PC-9 (cell line): ENCODE measurements around the gene CDC42. TPM values are rescaled to one million over a fixed set of nuclear protein-coding genes. Genes with fewer than 3 reads are reported as not detected.
"Not testable (repeated sequence)": the region's sequence is repeated elsewhere in the genome, so short reads cannot be mapped to it uniquely, and the experiment has no call there.

Experiments used
- BruUV-seq: library from RNA; stranded (reverse); fragments of 400-500 nt; replicated peaks from 2 replicates; lab custom pipeline; 2021; lab: Mats Ljungman, UMichigan
- CTCF ChIA-PET: fragments of 300-600 bp; sonication (Branson Sonifier 250); formaldehyde crosslinking; loops from one replicate; lab custom pipeline; 2022; ENCODE audit warnings: antibody characterized with exemption; lab: Charles Lee
- POLR2A ChIA-PET: fragments of 300-600 bp; sonication (Branson Sonifier 250); formaldehyde crosslinking; loops from one replicate; lab custom pipeline; 2022; ENCODE audit warnings: antibody characterized with exemption; ENCODE audit not compliant: unreplicated experiment; lab: Charles Lee
- DNase-seq, 2 experiments: peaks; one replicate each; pipeline versions ENCODE4 v3.0.0 to v3.0.0-alpha.2; 2015 to 2022; ENCODE audit warnings: mixed read lengths in 1 of 2
- H2AFZ ChIP-seq: fragments of 200-600 bp; sonication (generic); 2 replicates; pipeline ENCODE4 v1.8.1; 2017; ENCODE audit warnings: antibody characterized with exemption
- H3F3A ChIP-seq: fragments of 200-600 bp; sonication (generic); 2 replicates; pipeline ENCODE4 v1.8.1; 2017; ENCODE audit warnings: antibody characterized with exemption, mild to moderate bottlenecking, low read depth; ENCODE audit not compliant: insufficient read depth
- H3K27ac ChIP-seq: fragments of 200-600 bp; sonication (generic); 2 replicates; pipeline ENCODE4 v1.6.1; 2016; ENCODE audit warnings: mixed run types
- H3K27me3 ChIP-seq: fragments of 200-600 bp; sonication (generic); 2 replicates; pipeline ENCODE4 v1.6.1; 2016; ENCODE audit warnings: low read depth, mixed run types; ENCODE audit not compliant: insufficient read depth
- H3K36me3 ChIP-seq: fragments of 200-600 bp; sonication (generic); 2 replicates; pipeline ENCODE4 v1.6.1; 2016; ENCODE audit warnings: low read depth, mixed run types
- H3K4me1 ChIP-seq: fragments of 200-600 bp; sonication (generic); replicated peaks from 2 replicates; pipeline ENCODE4 v1.6.1; 2016; ENCODE audit warnings: mixed run types; ENCODE audit not compliant: insufficient read depth
- H3K4me2 ChIP-seq: fragments of 200-600 bp; sonication (generic); 2 replicates; pipeline ENCODE4 v1.6.1; 2017; ENCODE audit warnings: mixed run types
- H3K4me3 ChIP-seq: fragments of 200-600 bp; sonication (generic); 2 replicates; pipeline ENCODE4 v1.6.1; 2016; ENCODE audit warnings: mixed run types
- H3K79me2 ChIP-seq: fragments of 200-600 bp; sonication (generic); 2 replicates; pipeline ENCODE4 v1.6.1; 2017; ENCODE audit warnings: low read depth, mixed run types
- H3K9me2 ChIP-seq: fragments of 200-600 bp; sonication (generic); 2 replicates; pipeline ENCODE4 v1.8.1; 2017; ENCODE audit warnings: mild to moderate bottlenecking; ENCODE audit not compliant: insufficient read depth
- H3K9me3 ChIP-seq: fragments of 200-600 bp; sonication (generic); 2 replicates; pipeline ENCODE4 v1.8.1; 2016; ENCODE audit warnings: low read depth; ENCODE audit not compliant: insufficient read depth
- H4K20me1 ChIP-seq: fragments of 200-600 bp; sonication (generic); 2 replicates; pipeline ENCODE4 v1.8.1; 2017; ENCODE audit not compliant: insufficient read depth
- intact Hi-C: fragments of 100-400 bp; cut with micrococcal nuclease; formaldehyde crosslinking; loops from one replicate; pipeline ENCODE4 v1.10.0; 2022; ENCODE audit not compliant: unreplicated experiment
- total RNA-seq: library from RNA; stranded (reverse); gene quantifications from 2 replicates; pipeline ENCODE4 v1.2.3, GENCODE V29; 2021
- TF ChIP-seq, protein P1 (sequence below): fragments of 200-600 bp; sonication (generic); conservative IDR thresholded peaks from 2 replicates; pipeline ENCODE4 v1.6.1; 2017; ENCODE audit warnings: mixed run types, antibody characterized with exemption, mild to moderate bottlenecking, moderate library complexity

Gene CDC42
- total RNA-seq, 1 experiment from 2014 or later: 183 TPM

DNA sequence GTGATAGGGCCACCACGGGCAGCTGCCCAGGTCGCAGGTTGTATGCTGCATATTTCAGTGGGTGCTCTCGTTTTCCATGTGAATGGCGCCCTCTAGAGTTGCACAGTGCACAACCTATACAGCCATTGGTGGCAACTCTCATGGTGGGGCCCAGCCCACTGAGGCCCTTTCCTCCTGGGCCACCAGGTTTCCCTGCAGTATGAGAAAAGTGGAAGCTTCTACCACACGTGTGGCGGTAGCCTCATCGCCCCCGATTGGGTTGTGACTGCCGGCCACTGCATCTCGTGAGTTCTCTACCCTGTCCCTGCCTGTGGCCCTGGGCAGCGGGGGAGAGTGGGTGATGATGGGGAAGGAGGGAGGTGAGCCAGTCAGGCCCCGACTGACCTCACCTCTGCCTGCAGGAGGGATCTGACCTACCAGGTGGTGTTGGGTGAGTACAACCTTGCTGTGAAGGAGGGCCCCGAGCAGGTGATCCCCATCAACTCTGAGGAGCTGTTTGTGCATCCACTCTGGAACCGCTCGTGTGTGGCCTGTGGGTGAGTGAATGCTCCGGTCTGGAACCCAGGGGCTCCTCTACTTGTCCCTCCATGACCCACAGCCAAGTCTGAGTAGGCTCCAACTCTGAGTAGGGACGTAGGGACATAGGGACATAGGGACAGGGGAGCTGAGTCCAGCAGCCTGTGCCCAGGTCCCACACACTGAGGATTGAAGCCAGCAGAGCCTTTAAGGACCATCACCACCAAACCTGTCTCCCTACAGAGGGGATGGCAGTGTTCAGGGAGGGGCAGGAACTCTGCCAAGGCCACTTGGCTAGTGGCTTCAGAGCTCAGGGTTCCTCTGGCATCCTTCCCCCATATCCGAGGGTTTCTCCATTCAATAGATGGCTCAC, 47.0 kb upstream of the CDC42 start:
- H3K9me2 ChIP-seq, H3K79me2 ChIP-seq, H3K9me3 ChIP-seq, H2AFZ ChIP-seq, H3K27ac ChIP-seq, H3K4me3 ChIP-seq, H3K4me2 ChIP-seq, H3F3A ChIP-seq, H4K20me1 ChIP-seq, H3K27me3 ChIP-seq, POLR2A ChIA-PET, BruUV-seq, H3K36me3 ChIP-seq, H3K4me1 ChIP-seq: not testable (repeated sequence)
- CTCF ChIA-PET: interaction anchor here (0.7 kb wide), 1 partner anchor 24 kb away, joined by 3 read pairs; no protein-coding TSS in a partner anchor
- intact Hi-C loops: loop anchor here (5.0 kb wide), 1 partner anchor 633 kb away; no protein-coding TSS in a partner anchor
- peak in 1 of 2 experiments; percentile 37 for DNase-seq
- TF ChIP-seq, protein P1, sequence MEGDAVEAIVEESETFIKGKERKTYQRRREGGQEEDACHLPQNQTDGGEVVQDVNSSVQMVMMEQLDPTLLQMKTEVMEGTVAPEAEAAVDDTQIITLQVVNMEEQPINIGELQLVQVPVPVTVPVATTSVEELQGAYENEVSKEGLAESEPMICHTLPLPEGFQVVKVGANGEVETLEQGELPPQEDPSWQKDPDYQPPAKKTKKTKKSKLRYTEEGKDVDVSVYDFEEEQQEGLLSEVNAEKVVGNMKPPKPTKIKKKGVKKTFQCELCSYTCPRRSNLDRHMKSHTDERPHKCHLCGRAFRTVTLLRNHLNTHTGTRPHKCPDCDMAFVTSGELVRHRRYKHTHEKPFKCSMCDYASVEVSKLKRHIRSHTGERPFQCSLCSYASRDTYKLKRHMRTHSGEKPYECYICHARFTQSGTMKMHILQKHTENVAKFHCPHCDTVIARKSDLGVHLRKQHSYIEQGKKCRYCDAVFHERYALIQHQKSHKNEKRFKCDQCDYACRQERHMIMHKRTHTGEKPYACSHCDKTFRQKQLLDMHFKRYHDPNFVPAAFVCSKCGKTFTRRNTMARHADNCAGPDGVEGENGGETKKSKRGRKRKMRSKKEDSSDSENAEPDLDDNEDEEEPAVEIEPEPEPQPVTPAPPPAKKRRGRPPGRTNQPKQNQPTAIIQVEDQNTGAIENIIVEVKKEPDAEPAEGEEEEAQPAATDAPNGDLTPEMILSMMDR: peak; percentile 48

DNA sequence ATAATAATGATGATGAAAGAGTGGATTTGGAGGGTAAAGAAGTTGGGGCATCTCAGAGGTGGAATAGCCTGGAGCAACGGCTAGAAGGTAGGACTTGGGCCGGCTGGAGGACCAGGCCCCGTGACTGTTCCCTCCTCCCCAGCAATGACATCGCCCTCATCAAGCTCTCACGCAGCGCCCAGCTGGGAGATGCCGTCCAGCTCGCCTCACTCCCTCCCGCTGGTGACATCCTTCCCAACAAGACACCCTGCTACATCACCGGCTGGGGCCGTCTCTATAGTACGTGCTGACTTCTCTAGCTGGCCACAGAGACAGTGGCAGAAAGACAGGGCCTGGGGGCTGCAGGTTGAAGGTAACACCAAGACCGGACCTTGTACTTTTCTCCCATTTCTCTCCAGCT, 45.8 kb upstream of the CDC42 start:
- H3K4me3 ChIP-seq, H3F3A ChIP-seq, H4K20me1 ChIP-seq, DNase-seq, H2AFZ ChIP-seq, H3K4me2 ChIP-seq, H3K9me2 ChIP-seq, H3K36me3 ChIP-seq, H3K4me1 ChIP-seq, H3K79me2 ChIP-seq, H3K9me3 ChIP-seq, POLR2A ChIA-PET, BruUV-seq, H3K27me3 ChIP-seq, H3K27ac ChIP-seq, CTCF ChIA-PET: not testable (repeated sequence)
- intact Hi-C loops: loop anchor here (5.0 kb wide), 1 partner anchor 634 kb away; no protein-coding TSS in a partner anchor

DNA sequence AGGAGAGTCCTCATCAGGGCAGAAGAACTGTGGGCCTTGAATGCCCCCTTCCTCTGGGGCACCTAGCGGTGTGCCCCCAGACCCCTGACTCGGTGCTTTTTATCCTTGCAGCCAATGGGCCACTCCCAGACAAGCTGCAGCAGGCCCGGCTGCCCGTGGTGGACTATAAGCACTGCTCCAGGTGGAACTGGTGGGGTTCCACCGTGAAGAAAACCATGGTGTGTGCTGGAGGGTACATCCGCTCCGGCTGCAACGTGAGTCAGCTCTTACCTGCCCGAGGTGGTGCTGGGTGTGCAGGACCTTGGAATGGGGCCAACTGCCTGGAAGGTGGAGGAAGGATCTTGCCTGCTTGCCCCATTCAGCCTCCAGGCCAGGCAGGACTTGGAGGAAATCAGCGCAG, 45.2 kb upstream of the CDC42 start:
- H3F3A ChIP-seq, H3K27me3 ChIP-seq, H3K9me2 ChIP-seq, H3K79me2 ChIP-seq, H3K9me3 ChIP-seq, H2AFZ ChIP-seq, H3K4me3 ChIP-seq, CTCF ChIA-PET, BruUV-seq, H3K4me2 ChIP-seq, H4K20me1 ChIP-seq, H3K4me1 ChIP-seq, DNase-seq, H3K27ac ChIP-seq, H3K36me3 ChIP-seq: not testable (repeated sequence)
- POLR2A ChIA-PET: interaction anchor here (0.6 kb wide), 1 partner anchor 331 kb away, joined by 3 read pairs; no protein-coding TSS in a partner anchor
- intact Hi-C loops: loop anchor here (5.0 kb wide), 1 partner anchor 635 kb away; no protein-coding TSS in a partner anchor

DNA sequence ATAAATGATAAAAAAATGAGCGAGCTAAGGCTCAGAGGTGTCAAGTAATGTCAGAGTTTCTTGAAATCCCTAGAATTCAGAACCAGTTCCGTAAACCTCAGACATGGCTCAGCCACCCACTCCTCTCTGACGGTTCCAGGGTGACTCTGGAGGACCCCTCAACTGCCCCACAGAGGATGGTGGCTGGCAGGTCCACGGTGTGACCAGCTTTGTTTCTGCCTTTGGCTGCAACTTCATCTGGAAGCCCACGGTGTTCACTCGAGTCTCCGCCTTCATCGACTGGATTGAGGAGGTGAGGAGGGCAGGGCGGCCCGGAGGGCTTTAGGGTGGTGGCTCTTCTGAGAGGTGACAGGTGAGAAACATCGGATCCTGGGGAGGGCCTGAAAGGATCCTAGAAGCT, 42.9 kb upstream of the CDC42 start:
- H3K27ac ChIP-seq, H3K79me2 ChIP-seq, H4K20me1 ChIP-seq, H2AFZ ChIP-seq, POLR2A ChIA-PET, H3K27me3 ChIP-seq, H3K9me3 ChIP-seq, BruUV-seq, H3F3A ChIP-seq, H3K9me2 ChIP-seq, H3K4me2 ChIP-seq, H3K4me1 ChIP-seq, CTCF ChIA-PET, H3K4me3 ChIP-seq, DNase-seq, H3K36me3 ChIP-seq: not testable (repeated sequence)
- intact Hi-C loops: loop anchor here (5.0 kb wide), 1 partner anchor 637 kb away; no protein-coding TSS in a partner anchor

DNA sequence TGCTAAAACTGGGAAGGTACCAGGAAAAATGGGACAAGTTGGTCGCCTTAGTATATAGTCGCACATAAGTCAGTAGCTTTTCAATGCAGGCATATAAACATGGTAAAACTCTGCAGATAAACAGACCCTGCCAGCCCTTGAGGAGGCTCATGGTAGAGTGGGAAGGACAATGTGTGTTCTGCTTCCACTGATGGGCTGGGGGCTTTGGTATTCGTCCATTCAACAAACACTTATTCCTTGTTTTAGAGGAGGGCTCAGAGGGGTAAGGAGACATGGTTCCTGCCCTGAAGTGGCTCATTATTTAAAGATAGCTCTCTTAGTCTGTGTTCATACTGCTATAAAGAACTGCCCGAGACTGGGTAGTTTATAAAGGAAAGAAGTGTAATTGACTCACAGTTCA, 39.8 kb upstream of the CDC42 start:
- H3F3A ChIP-seq, POLR2A ChIA-PET, H3K27ac ChIP-seq, H2AFZ ChIP-seq, BruUV-seq, intact Hi-C loops, H3K4me2 ChIP-seq, H4K20me1 ChIP-seq, H3K4me3 ChIP-seq, H3K4me1 ChIP-seq, H3K36me3 ChIP-seq, H3K9me2 ChIP-seq, CTCF ChIA-PET, H3K79me2 ChIP-seq, H3K27me3 ChIP-seq, H3K9me3 ChIP-seq, DNase-seq: not testable (repeated sequence)

DNA sequence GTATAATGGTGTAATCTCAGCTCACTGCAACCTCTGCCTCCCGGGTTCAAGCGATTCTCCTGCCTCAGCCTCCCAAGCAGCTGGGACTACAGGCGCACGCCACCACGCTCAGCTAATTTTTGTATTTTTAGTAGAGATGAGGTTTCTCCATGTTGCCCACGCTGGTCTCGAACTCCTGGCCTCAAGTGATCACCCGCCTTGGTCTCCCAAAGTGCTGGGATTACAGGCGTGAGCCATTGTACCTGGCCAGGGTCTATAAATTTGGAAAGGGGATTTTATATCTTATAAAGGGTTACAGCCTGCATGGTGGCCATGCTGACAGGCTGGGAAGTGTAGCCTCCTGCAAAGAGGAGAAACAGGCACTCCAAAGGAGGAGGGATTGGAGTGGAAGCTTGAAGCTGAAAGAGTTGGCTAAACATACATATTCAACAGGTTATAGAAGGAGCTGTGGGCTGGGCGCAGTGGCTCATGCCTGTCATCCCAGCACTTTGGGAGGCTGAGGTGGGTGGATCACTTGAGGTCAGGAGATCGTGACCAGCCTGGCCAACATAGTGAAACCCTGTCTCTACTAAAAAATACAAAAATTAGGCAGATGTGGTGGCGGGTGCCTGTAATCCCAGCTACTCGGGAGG, 37.8 kb upstream of the CDC42 start:
- H3K4me2 ChIP-seq, H3K4me3 ChIP-seq, H2AFZ ChIP-seq, H3K9me2 ChIP-seq, H3K9me3 ChIP-seq, H3K36me3 ChIP-seq, DNase-seq, H3K27ac ChIP-seq, BruUV-seq, H3K27me3 ChIP-seq, H3K79me2 ChIP-seq, POLR2A ChIA-PET, intact Hi-C loops, H4K20me1 ChIP-seq, H3F3A ChIP-seq, CTCF ChIA-PET: not testable (repeated sequence)
- peaks cover 10% of the 10 kb centered on the region for H3K4me1 ChIP-seq
